Osteocyte (in vitro differentiated cells): ENCODE measurements around the gene CHST13. TPM values are rescaled to one million over a fixed set of nuclear protein-coding genes. Genes with fewer than 3 reads are reported as not detected.
"Not testable (repeated sequence)": the region's sequence is repeated elsewhere in the genome, so short reads cannot be mapped to it uniquely, and the experiment has no call there.

Experiments used
- DNase-seq: peaks from one replicate; pipeline ENCODE4 v3.0.0; 2021; ENCODE audit warnings: mixed read lengths; ENCODE audit not compliant: unreplicated experiment; ENCODE audit errors: extremely low spot score
- H3K27ac Mint-ChIP-seq: one replicate; pipeline ENCODE4 v1.8.0; 2021; ENCODE audit warnings: mild to moderate bottlenecking, mixed read lengths; ENCODE audit not compliant: unreplicated experiment
- H3K27me3 Mint-ChIP-seq: one replicate; pipeline ENCODE4 v1.8.0; 2021; ENCODE audit warnings: mixed read lengths; ENCODE audit not compliant: unreplicated experiment
- H3K36me3 Mint-ChIP-seq: one replicate; pipeline ENCODE4 v1.8.0; 2021; ENCODE audit warnings: mixed read lengths; ENCODE audit not compliant: unreplicated experiment
- H3K4me1 Mint-ChIP-seq: one replicate; pipeline ENCODE4 v1.8.0; 2021; ENCODE audit warnings: mixed read lengths; ENCODE audit not compliant: unreplicated experiment
- H3K4me3 Mint-ChIP-seq: one replicate; pipeline ENCODE4 v1.8.0; 2021; ENCODE audit warnings: mild to moderate bottlenecking, moderate library complexity, mixed read lengths; ENCODE audit not compliant: unreplicated experiment
- H3K9me3 Mint-ChIP-seq: one replicate; pipeline ENCODE4 v1.8.0; 2021; ENCODE audit warnings: mixed read lengths; ENCODE audit not compliant: unreplicated experiment
- total RNA-seq: library from RNA; stranded (reverse); gene quantifications from 2 replicates; pipeline ENCODE4 v1.2.1, GENCODE V29; 2021
- TF ChIP-seq, protein P1 (sequence below): fragments of 200-600 bp; sonication (generic); IDR thresholded peaks from 2 replicates; pipeline ENCODE4 v1.5.0; 2021; ENCODE audit warnings: antibody characterized with exemption, mild to moderate bottlenecking, moderate library complexity

The CHST13 gene
- total RNA-seq, 1 donor from 2014 or later = not detected

DNA sequence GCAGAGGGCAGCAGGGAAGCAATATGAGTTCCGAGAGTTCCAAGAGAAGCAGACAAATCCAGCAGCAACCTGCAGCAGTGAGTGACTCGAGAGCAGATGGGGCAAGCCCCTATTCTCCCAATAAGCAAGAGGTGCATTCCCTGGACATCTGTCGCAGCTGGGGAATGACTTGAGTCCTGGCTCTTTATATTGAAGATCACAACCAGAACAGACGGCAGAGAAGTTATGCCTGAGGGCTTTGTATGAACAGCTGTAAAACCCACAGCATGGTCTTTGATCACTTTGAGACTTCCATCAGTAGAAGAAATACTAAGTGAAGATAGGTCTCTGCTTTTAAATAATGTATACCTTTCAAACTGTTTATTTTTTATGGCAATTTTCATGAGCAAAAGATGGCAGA lies 58.4 kb downstream of the CHST13 start:
- TF ChIP-seq, protein P1, sequence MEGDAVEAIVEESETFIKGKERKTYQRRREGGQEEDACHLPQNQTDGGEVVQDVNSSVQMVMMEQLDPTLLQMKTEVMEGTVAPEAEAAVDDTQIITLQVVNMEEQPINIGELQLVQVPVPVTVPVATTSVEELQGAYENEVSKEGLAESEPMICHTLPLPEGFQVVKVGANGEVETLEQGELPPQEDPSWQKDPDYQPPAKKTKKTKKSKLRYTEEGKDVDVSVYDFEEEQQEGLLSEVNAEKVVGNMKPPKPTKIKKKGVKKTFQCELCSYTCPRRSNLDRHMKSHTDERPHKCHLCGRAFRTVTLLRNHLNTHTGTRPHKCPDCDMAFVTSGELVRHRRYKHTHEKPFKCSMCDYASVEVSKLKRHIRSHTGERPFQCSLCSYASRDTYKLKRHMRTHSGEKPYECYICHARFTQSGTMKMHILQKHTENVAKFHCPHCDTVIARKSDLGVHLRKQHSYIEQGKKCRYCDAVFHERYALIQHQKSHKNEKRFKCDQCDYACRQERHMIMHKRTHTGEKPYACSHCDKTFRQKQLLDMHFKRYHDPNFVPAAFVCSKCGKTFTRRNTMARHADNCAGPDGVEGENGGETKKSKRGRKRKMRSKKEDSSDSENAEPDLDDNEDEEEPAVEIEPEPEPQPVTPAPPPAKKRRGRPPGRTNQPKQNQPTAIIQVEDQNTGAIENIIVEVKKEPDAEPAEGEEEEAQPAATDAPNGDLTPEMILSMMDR = no peak
- no peak for DNase-seq
- no peak overlapping the region for H3K4me3 Mint-ChIP-seq
- H3K27ac Mint-ChIP-seq = no peak overlapping the region
- H3K9me3 Mint-ChIP-seq = peaks cover 26% of the 10 kb centered on the region
- peaks cover under 1% of the 10 kb centered on the region for H3K36me3 Mint-ChIP-seq
- H3K4me1 Mint-ChIP-seq = no peaks in the 10 kb centered on the region
- peaks cover 21% of the 10 kb centered on the region for H3K27me3 Mint-ChIP-seq

DNA sequence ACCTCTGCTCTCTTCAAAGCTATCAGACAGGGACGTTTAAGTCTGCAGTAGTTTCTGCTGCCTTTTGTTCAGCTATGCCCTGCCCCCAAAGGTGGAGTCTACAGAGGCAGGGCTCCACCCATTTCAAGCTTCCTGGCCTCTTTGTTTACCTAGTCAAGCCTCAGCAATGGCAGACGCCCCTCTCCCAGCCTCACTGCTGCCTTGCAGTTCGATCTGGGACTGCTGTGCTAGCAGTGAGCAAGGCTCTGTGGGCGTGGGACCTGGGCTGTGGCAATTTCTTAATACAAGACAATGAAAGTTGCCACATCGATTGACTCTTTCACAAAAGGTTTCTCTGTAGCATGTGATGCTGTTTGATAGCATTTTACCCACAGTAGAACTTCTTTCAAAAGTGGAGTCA lies 67.6 kb downstream of the CHST13 start:
- H3K4me1 Mint-ChIP-seq, H3K27ac Mint-ChIP-seq, H3K4me3 Mint-ChIP-seq, H3K27me3 Mint-ChIP-seq, DNase-seq: not testable (repeated sequence)
- H3K9me3 Mint-ChIP-seq = peaks cover 36% of the 10 kb centered on the region
- peaks cover 12% of the 10 kb centered on the region for H3K36me3 Mint-ChIP-seq

Other genes with a start within 250 kb of the CHST13 start
- gene KLF15, start 166.7 kb upstream of the CHST13 start, total RNA-seq = 5.7 and 7.2 TPM in 2 replicates
- gene CFAP100, start 129.2 kb upstream of the CHST13 start, total RNA-seq = not detected in 2 replicates
- gene ZXDC, start 48.3 kb upstream of the CHST13 start, total RNA-seq = 30.7 and 31.8 TPM in 2 replicates
- not detected in 2 replicates for gene UROC1, start 6.4 kb upstream of the CHST13 start, total RNA-seq
- not detected in 2 replicates for gene C3orf22, start 34.8 kb downstream of the CHST13 start, total RNA-seq
- 16.9 and 17.6 TPM in 2 replicates for gene TXNRD3, start 131.0 kb downstream of the CHST13 start, total RNA-seq
- 13.1 and 13.9 TPM in 2 replicates for gene CHCHD6, start 180.1 kb downstream of the CHST13 start, total RNA-seq